HG02588 (cell line): Measurements from ENCODE around the gene PLEKHA8.

Experiments
- ATAC-seq: cut with Tn5 transposase; IDR thresholded peaks from one replicate; pipeline ENCODE4 v1.9.1; 2021; ENCODE audit warnings: mild to moderate bottlenecking, moderate library complexity; ENCODE audit not compliant: unreplicated experiment

PLEKHA8 gene

DNA sequence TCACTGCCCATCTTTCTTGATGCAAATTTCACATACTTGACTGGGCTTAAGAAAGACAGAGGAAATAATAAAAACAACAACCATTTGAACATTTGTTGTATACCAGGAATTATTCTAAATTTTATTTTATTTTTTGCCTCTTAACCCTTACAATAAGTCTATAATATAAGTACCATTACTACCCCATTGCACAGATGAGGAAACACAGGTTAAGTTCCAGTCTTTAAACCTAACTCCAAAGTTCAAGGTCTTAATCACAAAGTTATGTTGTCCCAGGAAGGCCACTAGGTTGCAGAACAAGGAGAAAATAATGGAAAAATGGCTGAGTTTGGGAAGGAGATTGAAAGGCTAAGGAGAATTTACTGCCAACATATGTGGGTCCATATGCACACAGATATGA lies 5.2 kb upstream of the PLEKHA8 start:
- ATAC-seq, result no peak

DNA sequence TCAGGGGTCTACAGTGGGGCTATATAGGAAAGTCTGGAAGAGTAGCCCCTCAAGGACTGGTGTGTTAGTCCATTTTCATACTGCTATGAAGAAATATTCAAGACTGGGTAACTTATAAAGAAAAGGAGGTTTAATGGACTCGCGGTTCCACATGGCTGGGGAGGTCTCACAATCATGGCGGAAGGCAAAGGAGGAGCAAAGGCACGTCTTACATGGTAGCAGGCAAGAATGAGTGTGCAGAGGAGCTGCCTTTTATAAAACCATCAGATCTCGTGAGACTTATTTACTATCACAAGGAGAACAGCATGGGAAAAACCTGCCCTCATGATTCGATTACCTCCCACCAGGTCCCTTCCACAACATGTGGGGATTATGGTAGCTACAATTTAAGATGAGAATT lies 4.7 kb upstream of the PLEKHA8 start:
- ATAC-seq, result no peak

DNA sequence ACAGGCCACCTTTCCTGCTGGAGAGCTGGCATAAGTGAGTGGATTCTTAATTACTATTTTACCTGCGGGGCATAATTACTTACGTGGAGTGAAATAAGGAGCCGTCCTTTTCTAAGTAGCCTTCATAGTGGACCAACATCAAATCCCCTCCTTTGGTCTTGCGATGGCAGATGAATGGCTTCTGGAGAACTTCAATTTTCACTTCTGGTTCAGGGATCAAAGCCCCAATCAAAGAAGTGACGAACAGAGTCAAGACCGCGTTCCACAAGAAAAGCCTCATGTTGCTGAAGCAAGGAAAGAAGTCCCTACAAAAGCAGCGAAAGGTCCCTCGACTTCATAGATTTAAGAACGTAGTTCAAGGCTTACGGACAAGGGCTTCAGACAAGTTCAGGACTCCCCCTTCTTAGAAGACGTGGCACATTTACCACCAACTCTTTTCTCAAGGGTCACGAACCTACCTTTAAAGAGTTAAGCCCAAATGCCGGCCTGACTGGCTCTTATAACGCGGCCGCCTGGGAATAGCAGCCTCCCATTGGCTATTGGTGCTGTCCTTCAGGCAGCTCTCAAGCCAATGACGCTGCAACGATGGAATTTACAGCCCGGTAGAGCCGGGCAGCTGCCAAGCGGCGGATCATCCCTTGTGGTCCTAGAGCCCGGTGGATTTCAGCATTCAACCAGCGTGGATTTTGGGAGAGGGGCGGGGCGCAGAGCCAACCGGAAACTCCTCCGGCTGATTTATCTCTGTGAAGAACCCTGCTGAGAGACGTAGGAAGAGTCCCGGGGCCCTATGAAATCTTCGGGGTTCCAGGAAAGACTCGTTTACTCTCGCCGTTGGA lies 1.8 kb upstream of the PLEKHA8 start, which contains the start of gene FKBP14:
FKBP14 (minus strand) TSS at position 474 of the 836 bp plus-strand sequence; CDS start at position 280, 194 bp downstream.
- ATAC-seq, result peak; percentile 77

GRCh38 chr7:30027065-30027456 lies 1.2 kb upstream of the PLEKHA8 start:
- no peak for ATAC-seq

DNA sequence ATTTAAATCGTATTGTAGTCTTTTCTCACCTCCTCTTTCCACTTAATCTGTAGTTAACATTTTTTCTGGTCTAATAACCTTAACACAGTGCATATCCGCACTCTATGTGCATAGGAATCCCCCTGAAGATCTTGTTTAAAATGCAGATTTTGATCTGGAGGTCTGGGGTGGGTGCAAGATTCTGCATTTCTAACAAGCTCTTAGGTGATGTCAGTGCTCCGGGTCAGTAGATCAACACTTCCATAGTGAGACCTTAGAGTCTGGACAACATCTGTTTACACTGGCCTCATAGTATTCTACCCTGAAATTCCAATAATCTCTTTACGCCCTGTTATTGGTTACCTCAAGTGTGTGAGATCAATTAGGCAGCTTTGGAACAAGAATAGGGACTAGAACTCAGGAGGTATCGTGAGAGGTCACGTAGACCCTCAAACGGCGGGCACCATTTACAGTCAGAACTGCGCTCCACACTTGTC lies 434 bp upstream of the PLEKHA8 start:
- peak; percentile 1 for ATAC-seq

DNA sequence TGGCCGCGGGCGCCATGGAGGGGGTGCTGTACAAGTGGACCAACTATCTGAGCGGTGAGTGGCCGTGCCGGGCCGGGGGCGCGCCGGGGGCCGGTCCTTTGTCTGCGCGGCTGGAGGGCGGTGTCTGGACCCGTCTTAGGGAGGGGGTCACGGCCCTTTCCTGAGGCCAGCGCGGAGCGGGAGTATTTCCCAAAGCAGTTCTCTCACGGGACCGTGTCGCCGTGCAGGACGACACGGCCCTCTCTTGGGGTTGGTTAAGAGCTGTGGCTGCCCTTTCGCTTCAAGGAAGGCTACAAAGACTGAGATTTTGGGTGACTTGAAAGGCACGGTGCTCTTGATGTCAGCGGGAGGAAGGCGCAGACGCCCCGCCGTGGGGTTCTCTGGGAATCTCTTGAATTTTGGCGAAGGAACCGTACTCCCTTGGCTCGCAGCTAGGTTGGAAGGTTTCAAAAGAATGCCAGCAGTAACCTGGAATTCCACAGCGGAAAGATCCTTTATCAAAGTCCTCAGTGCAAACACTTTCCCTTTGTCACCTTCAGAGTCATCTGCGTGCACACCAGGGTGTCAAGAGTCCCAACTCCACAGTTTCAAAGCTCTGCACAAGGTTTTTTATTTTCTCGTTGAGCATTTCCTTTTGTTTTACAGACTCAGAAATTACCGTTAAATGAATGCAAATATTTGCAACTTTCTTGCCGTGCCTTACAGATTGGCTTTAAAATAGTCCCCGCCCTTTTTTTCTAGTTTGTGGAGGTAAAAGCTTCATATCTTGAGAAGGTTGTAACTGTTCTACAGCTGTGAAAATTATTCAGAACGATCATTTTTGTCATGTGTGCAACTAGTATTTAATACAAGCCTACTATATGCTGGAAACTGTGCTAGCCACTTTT lies 780 bp downstream of the PLEKHA8 start:
- ATAC-seq, result peak; percentile 18

DNA sequence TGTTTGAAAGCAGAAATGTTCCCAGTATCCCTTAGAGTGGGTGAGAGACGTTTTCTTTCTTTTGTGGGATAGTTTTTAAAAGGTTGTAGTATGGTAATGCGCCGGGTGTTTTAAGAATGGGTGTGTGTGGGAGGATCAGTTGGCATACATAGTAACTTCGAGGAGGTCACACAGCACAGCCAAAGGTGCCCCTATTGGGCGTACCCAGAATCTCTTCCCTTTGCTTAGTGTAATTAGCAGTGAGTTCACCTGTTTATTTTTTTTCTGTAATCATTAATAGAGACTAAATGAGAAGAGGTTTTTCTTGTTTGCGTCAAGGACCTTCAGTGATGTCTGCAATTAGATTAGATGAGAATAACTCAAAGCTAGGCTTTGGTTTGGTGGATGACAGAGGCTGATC lies 1.5 kb downstream of the PLEKHA8 start:
- ATAC-seq, result no peak

DNA sequence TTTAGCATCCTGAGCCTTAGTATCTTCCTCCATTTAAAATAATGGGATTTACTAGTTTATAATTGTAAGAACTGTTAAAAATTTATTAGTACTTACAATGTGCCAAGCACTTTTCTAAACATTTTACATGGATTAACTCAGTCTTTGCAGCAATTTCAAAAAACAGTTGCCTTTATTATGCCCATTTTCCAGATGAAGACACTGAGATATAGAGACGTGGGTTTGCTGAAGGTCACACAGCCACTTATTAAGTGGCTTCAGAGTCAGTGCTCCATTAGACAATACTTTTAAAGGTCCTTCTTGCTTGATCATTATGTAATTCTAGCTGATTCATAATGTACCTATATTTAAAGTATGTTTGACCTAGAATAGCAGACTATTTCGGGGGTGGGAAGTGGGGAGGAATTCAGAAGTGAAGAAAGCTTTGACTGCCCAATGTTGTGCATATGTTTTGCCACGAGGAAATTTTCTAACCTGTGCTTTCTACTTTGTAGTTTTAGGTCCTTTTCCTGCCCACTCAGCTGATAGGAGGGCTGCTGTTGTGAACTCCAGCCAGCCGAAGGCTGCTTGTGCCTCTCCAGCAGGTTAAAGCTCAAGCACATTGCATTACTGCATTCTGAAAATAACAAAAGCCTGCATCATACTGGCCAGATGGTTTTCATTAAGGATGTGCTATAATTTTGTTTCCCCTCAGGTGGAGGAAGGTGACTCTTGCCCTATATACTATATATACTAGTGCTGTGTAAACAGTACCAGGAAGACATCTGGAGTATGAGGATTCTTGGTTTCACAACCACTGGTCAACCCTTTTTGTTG lies 4.3 kb downstream of the PLEKHA8 start:
- ATAC-seq, result no peak

GRCh38 chr7:30034501-30034900 lies 6.3 kb downstream of the PLEKHA8 start:
- ATAC-seq, result no peak

DNA sequence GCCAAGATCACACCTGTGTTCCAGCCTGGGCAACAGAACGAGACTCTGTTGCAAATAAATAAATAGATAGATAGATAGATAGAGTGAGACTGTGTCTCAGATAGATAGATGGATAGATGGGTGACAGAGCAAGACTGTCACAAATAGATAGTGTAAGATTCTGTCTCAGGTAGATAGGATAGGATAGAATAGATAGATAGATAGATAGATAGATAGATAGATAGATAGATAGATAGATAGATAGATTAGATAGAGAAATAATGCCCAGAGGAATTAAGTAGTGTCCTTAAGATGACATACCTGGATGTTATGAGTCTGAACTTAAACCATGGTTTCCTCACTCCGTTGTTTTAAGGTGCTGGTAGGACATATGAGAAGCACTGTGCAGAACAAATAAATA lies 8.0 kb downstream of the PLEKHA8 start:
- ATAC-seq, result no peak

GRCh38 chr7:30038196-30038980 lies 10.2 kb downstream of the PLEKHA8 start:
- no peak for ATAC-seq

DNA sequence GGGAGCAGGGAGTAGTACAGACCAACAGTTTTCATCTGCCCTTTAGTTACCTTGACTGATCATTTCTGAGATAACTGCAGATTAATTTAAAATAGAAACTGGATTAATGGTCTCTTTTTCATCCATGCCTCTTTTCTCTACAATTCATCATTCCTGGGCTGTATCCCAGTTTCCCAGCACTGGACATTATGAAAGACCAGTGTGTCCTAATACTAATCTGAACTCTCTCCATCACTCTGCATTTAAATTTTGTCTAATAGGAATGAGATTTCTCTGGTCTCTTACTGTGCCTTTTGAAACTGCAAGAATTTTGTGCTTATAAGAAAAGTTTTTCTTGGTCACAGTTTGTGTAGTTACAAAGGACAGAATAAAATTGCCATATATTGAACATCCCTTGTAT lies 12.7 kb downstream of the PLEKHA8 start:
- ATAC-seq, result no peak

- ATAC-seq, result no peak
Measured at GRCh38 chr7:30041526-30042269, 13.5 kb downstream of the PLEKHA8 start.

GRCh38 chr7:30046127-30046770 lies 18.0 kb downstream of the PLEKHA8 start:
- no peak for ATAC-seq

GRCh38 chr7:30047124-30047523 lies 18.9 kb downstream of the PLEKHA8 start:
- no peak for ATAC-seq

DNA sequence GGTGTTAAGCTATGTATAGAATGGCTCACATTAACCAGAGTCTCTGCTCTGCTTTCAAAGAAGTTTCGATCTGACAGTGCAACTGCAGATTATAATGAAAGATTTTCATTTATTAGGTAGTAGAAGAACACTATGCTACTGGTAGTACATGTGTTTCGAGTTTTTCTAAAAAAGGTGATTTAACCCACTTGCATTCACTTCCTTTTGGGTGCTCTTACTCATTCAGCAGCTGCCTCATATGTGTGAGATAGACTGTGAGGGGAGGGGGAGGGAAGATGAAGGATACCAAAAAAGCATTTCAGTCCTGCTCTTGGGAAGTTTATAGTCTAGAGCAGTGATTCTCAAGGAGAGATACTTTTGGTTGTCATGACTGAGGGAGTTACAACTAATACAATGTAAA lies 20.4 kb downstream of the PLEKHA8 start:
- ATAC-seq, result no peak

DNA sequence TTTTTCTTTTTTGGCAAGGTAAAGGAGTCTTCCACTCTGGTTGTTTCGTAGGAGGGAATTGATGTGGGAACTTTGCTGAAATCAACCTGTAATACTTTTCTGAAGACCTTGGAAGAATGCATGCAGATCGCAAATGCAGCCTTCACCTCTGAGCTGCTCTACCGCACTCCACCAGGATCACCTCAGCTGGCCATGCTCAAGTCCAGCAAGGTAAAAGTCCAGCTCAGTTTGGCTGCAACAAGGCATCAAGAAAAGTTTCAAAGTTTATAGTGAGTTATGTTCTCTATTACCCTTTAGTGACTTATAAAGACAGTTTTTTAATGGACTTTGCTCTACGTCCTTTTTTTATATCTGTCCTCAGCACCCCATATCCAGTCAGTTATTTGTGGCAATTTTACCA lies 21.0 kb downstream of the PLEKHA8 start:
- ATAC-seq, result no peak

DNA sequence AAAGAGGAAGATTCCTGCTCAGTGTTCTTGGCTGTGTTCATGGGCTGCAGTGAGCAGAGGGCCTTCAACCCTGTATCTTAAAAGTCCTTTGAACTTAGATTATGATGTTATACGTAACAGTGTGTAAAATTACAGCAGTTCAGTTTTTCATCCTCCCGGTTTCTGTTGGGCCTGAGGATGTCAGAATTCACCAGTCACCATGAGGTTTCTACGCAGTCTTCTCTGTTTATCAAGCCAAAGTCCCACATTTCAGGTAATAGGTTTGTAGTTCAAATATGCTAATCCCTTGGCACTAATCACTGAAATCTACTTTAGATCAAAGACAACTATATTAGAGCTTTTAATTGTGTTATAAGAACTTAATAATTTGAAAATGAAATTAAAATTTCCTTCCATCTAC lies 24.9 kb downstream of the PLEKHA8 start:
- no peak for ATAC-seq

GRCh38 chr7:30057741-30058140 lies 29.5 kb downstream of the PLEKHA8 start:
- no peak for ATAC-seq
